ENCODE data around the gene NKX3-2.

The NKX3-2 gene

GRCh38 chr4:13504374-13504773 lies 39.9 kb downstream of the NKX3-2 start:
- DNase-seq (ENCODE audit: low spot score): no peak

GRCh38 chr4:13498469-13498868 lies 45.8 kb downstream of the NKX3-2 start:
- no peak for DNase-seq (ENCODE audit: low spot score)

GRCh38 chr4:13496605-13497004 lies 47.7 kb downstream of the NKX3-2 start:
- no peak for DNase-seq (ENCODE audit: low spot score)

DNA sequence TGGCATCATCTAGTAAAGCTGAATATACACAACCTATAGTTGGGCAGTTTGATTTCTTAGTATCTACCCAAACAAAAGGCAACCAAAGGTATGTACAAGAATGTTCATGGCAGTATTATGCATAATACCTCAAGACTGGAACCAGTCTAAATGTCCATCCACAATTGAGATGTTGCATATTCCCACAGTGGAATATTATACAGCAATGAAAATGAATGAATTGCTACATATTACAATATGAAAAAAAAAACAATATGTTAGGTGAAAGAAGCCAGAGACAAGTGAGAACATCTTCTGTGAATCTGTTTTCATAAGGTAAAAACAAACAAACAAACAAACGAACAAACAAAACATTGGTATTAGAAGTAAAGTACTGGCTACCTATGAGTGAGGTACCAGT lies 48.6 kb downstream of the NKX3-2 start:
- no peak for DNase-seq (ENCODE audit: low spot score)

GRCh38 chr4:13493793-13494192 lies 50.5 kb downstream of the NKX3-2 start:
- DNase-seq (ENCODE audit: low spot score): no peak

DNA sequence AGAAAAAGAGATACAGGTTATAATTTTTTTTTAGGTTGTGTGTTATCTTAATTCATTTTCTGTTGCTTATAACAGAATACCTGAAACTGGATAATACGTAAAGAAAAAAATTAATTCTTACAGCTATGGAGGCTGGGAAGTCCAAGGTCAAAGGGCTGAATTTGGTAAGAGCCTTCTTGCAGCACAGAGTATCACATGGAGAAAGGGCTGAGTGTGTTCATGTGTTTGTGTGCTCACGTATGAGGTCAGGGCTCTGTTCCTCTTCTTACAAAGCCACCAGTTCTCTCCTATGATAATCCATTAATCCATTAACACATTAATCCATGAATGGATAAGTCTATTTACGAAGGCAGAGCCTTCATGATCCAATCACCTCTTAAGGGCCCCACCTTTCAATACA lies 51.6 kb downstream of the NKX3-2 start:
- DNase-seq (ENCODE audit: low spot score): no peak
